ENCODE results near the gene KIAA0513.
A peak's percentile ranks its signal among the peaks of the same experiment; 100 is the strongest.

The KIAA0513 gene

GRCh38 chr16:85074225-85074914, 46.8 kb downstream of the KIAA0513 start:
- no peak for DNase-seq

- peak in 1 of 14 donors; percentile 31 for DNase-seq
These were observed 47.8 kb downstream of the KIAA0513 start for GRCh38 chr16:85075236-85075924.

- no peak for DNase-seq
These were observed 49.4 kb downstream of the KIAA0513 start for GRCh38 chr16:85077039-85077438.

DNA sequence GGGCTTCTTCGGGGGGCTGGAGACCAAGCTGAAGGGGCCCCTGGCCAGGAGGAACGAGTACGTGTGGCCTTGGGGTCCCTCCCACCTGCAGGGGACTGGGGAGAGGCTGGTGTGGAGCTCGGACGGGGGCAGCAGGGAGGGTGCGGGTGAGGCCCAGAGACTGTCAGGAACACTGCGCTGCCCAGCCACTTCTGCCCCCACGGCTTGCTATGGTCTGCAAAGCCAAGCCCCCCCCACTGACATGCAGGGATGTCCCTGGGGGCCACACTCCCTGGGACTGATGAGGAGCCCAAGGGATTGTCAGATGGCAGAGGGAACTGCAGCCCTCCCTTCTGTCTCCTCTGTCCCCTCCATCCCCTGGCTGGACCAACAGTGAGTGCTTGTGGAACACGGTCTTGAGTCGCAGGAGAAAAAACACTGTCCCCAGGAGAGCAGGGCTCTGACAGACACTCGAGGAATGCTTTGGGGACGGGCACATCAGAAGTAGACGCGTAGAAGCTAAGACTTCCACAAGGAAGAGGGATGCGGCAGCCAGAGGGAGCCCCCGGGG, 50.1 kb downstream of the KIAA0513 start:
- no peak for DNase-seq

DNA sequence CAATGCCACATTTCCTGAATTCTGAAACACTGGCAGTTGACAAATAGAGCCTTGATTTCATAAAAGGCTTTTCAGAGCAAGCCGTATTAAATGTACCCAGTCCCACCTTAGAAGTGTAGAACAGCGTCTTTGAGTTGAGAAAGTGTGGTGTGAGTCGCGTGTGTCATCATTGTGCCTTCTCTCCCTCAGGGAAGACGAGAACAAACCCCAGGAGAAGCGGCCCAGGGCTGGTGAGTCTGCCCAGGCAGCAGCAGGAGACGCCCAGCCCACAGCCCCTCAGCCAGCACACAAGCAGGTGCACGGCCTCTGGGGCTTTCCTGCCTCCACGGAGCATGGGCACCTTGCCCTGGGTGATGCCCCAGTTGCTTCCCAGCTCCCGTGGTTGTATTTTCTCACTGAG, 50.6 kb downstream of the KIAA0513 start:
- DNase-seq: no peak

GRCh38 chr16:85078952-85079351, 51.4 kb downstream of the KIAA0513 start:
- DNase-seq: no peak

DNA sequence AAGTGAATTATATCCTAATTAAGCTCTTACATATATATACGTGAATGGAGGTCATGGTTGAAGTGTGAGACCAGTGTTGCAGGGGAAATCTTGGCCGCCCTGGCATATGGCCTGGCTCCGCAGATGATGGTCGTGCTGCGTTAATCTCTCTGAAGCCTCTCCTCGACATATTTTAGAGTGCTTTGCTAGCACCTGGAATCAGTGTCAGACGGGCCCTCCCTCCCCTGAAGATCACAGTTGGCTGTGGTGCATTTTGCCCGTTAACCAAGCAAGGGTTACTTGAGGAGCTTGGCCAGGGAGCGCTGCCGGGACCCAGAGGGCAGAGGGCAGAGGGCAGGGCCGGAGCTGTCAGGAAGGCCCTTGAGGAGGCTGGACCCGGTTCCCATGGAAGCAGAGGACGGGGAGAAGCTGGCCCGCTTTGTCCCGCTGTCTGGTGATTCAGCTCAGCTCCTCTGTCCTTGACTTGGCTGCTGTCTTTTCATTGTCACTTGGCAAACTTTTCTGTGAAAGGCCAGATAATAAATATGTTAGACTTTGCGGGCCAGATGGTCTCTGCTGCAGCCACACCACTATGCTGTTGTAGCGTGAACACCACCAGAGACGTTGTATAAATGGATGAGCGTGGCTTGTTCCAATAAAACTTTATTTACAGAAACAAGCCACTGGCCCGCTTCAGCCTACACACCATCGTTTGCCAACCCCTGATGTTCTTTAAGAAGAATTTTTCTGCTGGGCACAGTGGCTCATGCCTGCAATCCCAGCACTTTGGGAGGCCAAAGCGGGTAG, 52.4 kb downstream of the KIAA0513 start:
- no peak for DNase-seq

GRCh38 chr16:85081038-85081437, 53.4 kb downstream of the KIAA0513 start:
- DNase-seq: no peak

- no peak for DNase-seq
These were observed 54.2 kb downstream of the KIAA0513 start for GRCh38 chr16:85081765-85082164.

DNA sequence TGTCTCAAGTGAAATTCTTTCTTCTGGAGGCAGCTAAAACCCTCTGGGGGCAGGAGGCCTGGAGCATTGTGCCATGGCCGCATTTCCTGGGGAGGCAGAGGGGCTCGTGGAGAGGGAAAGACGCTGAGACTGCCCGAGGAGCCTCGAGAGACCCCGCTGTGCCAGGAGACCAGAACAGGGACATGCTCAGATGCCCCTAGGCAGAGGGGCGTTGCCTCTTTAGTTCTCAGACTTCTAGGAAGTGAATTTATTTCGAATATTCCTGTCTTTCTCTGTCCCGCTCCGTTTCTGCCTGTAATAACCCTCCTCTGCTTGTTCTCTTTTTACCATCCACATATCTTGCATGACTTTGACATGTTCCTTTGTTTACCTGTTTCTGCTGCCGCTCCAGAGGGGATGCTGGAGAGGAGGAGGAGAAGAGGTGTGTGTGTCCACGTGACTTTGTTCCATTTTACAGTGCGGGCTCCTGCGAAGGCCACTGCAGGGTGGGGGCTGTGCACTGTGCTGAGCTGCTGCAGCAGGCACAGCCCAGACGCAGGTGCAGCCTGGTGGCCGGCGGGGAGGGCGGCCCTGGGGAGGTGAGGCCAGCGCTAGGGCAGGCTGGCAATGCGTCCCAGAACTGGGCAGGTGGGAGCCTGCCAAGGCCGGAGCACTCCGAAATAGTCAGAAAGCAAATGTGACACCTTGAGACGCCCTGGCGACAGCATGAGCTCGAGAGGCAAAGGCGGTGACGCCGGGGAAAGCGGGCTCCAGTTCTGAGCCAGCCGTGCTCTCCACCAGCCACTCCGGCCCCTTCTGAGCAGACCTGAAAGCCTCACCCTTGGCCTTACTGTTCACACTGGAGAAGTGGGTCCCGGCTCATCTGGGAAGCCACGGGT, 54.8 kb downstream of the KIAA0513 start:
- DNase-seq: peak in 2 of 14 donors; percentile 44 to 69

GRCh38 chr16:85083051-85083639, 55.5 kb downstream of the KIAA0513 start:
- DNase-seq: no peak

- DNase-seq: no peak
These were observed 57.4 kb downstream of the KIAA0513 start for GRCh38 chr16:85084841-85085510.

DNA sequence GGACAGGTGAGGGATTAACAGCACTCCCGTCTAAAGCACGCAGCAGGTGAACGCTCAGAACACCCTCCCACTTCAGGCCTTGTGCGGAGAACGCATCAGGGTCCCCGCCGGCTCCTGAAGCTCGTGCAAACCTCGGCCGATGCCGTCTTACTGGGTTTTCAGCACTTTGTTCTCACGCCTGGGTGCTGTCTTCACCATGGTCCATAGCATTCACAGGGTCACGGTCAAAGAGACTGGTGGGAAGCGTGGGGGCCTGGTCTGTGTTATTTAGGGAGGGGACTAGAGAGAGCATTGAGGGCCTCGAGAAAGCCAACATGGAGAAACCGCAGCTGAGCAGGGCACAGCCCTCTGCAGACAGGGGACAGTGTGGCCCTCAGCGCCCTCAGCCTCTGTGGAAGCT, 58.1 kb downstream of the KIAA0513 start:
- DNase-seq: no peak

DNA sequence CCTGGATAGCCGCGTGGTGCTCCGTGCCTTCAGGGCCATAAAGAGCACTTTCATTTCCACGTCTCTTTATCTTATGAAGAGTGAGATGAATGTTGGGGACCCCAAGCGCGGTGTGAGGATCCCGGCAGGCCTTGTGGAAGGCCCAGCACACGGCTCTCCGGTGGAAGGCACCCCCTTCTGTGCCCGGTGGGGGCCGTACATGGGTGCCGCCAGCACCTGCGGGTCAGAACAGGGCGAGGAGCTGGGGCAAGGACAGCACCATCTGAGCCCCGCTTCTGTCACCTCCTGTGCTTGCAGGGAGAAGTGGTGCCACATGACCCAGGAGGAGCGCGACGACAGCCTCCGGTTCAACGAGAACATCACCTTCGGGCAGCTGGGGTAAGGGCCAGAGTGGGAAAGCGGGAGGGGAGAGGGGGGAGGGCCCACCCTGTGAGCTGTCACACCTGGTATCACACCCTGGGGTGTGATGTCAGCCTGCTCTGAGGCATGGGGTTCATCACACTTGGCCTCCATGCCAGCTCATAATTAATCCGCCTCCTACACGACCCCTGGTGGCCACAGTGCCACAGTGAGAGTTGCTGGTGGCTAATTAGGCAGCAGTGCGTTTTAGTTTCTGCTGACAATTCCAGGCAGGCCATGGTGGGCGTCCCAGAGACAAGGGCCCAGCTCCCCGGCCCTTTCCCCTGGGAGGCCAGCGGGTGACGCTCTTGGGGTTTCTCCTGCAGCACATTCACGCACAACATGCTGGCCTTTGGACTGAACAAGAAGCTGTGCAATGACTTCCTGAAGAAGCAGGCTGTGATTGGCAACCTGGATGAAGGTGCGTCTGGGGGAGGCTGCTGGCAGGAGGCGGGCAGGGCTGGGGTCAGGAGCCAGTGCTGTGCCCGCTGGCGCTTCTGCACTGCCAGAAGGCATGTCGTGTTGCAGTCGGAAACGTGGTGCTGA, 59.0 kb downstream of the KIAA0513 start:
- DNase-seq: peak in 8 of 14 donors; percentile 9 to 80 (median 27)

DNA sequence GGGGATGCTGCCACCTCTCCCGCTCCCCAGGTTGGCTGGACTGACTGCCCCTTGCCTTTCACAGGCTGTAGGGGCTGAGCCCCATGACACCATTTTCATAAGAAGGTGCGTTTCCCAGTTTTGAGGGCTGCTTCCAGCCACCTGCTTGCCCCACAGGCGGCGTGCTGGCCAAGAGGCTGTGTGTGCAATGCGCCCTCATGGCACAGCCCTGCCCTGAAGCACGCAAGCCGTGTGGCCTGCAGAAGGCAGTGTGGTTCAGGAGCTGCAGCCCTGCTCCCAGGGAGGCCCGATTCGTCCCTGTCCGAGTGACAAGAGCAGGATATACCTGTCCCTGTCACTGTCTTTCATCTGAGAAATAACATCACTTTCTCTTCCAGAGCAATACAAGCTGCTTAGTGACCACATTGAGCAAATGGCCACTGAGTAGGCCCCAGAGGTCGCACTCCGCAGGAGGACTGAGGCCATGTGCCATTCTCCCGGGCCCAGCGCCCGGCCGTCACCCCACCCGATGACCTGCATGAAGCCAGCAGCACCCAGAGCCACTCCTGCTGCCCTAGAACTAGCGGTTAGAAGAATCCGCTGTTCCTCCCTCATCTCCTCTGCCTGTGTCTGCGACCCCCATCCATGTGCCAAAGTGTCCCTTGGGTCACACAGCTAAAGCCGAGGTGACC, 60.4 kb downstream of the KIAA0513 start:
- peak in 1 of 14 donors; percentile 68 for DNase-seq

DNA sequence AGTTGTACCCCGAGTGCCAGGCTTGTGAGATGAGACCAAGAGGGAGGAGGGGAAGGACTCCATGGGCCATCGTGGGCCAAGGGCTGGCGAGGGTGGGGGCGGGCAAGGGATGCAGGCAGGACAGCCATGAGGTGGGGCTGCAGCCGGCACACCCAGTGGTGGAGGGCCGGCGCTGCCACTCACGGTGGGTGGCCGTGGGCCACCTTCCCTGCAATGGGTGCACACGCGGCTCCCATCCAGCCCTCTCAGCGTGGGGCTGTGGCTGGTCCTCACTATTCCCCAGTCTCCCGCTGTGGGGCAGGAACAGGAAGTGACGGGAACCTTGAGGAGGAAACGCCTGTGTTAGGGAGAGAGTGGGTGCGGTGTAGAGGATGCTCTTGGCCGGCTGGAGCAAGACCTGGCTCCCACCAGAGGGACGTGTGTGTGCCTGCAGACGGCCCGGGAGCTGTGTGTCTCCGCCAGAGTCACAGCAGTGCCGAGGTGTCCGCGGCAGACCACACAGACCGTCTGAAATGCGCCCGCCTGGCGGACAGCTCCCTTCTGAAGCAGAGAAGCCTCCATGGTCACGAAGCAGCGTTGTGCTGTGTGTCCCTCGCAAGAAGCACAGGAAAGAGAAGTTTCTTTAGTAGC, 61.1 kb downstream of the KIAA0513 start:
- DNase-seq: no peak

GRCh38 chr16:85089525-85089924, 61.9 kb downstream of the KIAA0513 start:
- DNase-seq: peak in 1 of 14 donors; percentile 34

DNA sequence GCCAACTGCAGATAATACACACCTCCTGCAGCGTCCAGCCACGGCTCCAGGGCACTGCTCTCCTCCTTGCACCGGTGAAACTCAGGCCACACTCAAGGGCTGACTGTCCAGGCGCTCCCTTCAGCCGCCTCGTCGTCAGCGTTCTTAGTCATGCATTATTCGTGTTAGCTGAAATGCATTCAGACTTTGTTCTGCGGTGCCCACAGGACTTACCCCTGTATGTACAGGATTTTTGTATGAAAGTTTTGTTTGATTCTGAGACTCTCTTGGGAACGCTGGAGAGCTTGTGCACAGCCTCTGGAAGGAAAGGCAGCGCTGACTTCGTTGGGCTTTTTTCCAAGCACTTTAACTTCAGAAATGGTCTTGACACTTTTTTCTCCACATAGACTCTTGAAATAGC, 62.6 kb downstream of the KIAA0513 start:
- no peak for DNase-seq
